NT2/D1 (cell line): ENCODE measurements around the gene KLF6.

Experiments
- DNase-seq: peaks from one replicate; pipeline ENCODE4 v3.0.0-alpha.2; 2011; ENCODE audit warnings: low read depth, low spot score
- H3K27me3 ChIP-seq: 2 replicates; pipeline ENCODE4 v1.6.0; 2011; ENCODE audit warnings: mild to moderate bottlenecking; ENCODE audit not compliant: insufficient read length, insufficient read depth
- H3K36me3 ChIP-seq: 2 replicates; pipeline ENCODE4 v1.6.1; 2011; ENCODE audit warnings: mild to moderate bottlenecking, low read length, mixed read lengths; ENCODE audit not compliant: insufficient read depth, insufficient read length
- H3K4me1 ChIP-seq: 2 replicates; pipeline ENCODE4 v1.5.1; 2011; ENCODE audit not compliant: insufficient read depth, insufficient read length
- H3K4me3 ChIP-seq: 2 replicates; pipeline ENCODE4 v1.5.1; 2011; ENCODE audit warnings: low read depth; ENCODE audit not compliant: insufficient read length
- H3K9ac ChIP-seq: 2 replicates; pipeline ENCODE4 v1.6.0; 2011; ENCODE audit warnings: low read depth; ENCODE audit not compliant: insufficient read length
- H3K9me3 ChIP-seq: 2 replicates; pipeline ENCODE4 v1.5.1; 2011; ENCODE audit warnings: mild to moderate bottlenecking, low read length; ENCODE audit not compliant: insufficient read depth
- SUZ12 ChIP-seq: IDR thresholded peaks from 2 replicates; pipeline ENCODE4 v1.6.1; 2011; ENCODE audit not compliant: insufficient read length, insufficient read depth; ENCODE audit errors: extremely low read depth
- YY1 ChIP-seq: IDR thresholded peaks from 2 replicates; pipeline ENCODE4 v1.6.1; 2011; ENCODE audit not compliant: insufficient read length, insufficient read depth
- ZNF274 ChIP-seq: IDR thresholded peaks from 2 replicates; pipeline ENCODE4 v1.6.1; 2011; ENCODE audit warnings: mild to moderate bottlenecking, low read depth, low read length

The KLF6 gene

GRCh38 chr10:3759397-3759796 lies 25.6 kb downstream of the KLF6 start:
- Histone ChIP-seq H3K9ac (no peak overlapping the region), H3K27me3 (no peaks in the 10 kb centered on the region), H3K36me3 (no peaks in the 10 kb centered on the region), H3K4me1 (peaks cover 2% of the 10 kb centered on the region), H3K9me3 (no peaks in the 10 kb centered on the region), H3K4me3 (no peak overlapping the region)
- TF ChIP-seq YY1 = no peak
- no peak for TF ChIP-seq ZNF274
- TF ChIP-seq SUZ12 = no peak
- DNase-seq = no peak

DNA sequence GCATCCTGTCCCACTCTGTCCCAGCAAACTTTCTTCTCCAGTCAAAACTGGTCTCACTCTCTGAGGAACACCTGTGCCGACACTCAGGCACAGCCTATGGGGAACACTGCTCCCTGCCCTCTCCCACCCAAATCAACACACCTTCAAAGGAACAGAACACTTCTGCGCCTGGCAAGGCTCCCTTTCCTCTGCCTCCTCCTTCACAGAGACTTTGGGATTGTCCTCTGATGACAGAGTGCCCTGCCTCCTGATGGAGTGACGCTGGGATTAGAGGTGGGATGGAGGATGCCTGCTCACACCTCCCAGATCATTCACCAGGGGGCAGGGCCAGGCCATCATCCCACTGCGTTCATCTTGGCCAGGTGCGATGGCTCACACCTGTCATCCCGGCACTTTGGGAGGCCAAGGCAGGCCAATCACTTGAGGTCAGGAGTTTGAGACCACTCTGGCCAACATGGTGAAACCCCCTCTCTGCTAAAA lies 26.5 kb downstream of the KLF6 start:
- Histone ChIP-seq H3K9me3 (no peaks in the 10 kb centered on the region), H3K27me3 (no peaks in the 10 kb centered on the region), H3K36me3 (no peaks in the 10 kb centered on the region), H3K4me3 (no peak overlapping the region), H3K4me1 (peaks cover 2% of the 10 kb centered on the region), H3K9ac (no peak overlapping the region)
- no peak for DNase-seq
- TF ChIP-seq ZNF274 (no peak), SUZ12 (no peak)

DNA sequence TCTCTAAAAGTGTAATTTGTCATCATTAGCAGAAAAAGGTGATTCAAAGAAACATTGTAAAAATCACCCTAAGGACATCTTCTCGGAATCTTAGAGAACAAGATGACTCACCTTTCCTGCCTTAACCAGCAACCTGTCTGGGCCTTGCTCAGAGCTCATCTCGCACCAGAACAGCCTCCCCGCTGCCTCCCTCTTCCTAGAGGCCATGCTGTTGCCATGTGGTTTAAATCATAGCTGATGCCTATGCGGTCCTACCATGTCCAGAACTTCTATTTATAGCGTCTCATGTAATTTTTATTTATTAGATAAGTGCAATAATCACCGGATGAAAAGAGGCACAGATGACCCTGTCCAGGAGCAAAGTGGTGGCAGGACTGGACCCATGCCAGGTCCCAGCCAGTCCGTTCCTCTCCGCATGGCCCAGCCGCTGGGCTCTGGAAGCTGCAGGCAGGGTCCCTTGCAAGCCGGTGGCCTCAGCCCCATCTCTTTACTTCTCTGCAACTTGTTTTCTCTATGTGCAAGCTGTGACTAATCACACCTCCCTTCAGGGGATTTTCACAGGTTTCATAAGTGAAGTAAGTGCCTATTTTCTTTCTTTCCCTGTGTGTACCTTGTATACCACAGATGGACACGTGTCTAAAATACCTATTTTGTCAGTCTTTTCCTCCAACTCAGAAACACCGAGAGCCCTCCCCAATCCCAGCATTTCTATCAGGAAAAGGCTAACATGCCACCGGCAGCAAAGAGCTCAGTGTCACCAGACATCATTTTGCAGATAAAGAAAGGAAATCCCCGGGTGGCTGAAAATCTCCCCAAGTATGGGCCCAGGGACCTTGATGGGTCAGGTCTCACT lies 27.1 kb downstream of the KLF6 start:
- Histone ChIP-seq H3K27me3 (no peaks in the 10 kb centered on the region), H3K4me1 (peaks cover 2% of the 10 kb centered on the region), H3K4me3 (no peak overlapping the region), H3K36me3 (no peaks in the 10 kb centered on the region), H3K9ac (no peak overlapping the region), H3K9me3 (no peaks in the 10 kb centered on the region)
- no peak for TF ChIP-seq SUZ12
- no peak for TF ChIP-seq ZNF274
- TF ChIP-seq YY1 = no peak
- no peak for DNase-seq

DNA sequence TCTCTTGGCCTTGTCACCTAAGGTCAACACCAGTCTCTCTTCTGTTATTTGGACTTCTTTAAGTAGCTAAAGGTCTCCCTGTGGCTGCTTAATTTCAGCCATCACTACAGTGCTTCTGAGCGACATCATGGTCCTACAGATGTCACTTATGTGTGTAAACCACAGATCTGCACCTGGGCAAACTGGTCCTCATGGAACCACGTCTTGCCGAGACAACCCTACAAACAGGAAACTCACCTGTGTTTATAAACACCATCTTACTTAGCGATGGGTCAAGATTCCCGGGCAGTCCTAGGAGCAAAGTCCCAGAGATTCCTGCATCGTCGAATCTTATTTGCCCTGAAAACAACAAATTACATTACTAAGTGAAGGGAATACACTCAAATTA lies 27.8 kb downstream of the KLF6 start:
- H3K9ac ChIP-seq = no peak overlapping the region

DNA sequence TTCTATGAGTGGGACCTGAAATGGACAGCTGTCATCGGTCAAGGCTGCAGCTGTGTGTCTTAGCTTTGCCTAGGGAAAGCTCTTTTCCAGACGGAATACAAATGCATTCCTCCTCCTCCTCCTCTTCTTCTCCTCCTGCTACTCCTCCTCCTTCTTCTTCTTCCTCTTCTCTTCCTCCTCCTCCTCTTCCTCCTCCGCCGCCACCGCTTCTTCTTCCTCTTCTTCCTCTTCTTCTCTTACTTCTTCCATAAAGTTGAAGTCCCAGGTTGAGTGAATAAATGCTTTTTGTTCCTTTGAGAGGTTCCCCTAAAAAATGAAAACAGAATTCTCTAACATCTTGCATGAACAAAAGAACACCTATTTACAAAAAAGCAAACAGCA lies 28.7 kb downstream of the KLF6 start:
- H3K4me3 ChIP-seq = no peak overlapping the region
- no peaks in the 10 kb centered on the region for H3K36me3 ChIP-seq
- no peak for TF ChIP-seq SUZ12
- no peak for TF ChIP-seq YY1
- no peak for TF ChIP-seq ZNF274
- peaks cover 2% of the 10 kb centered on the region for H3K4me1 ChIP-seq
- H3K9ac ChIP-seq = no peak overlapping the region
- H3K27me3 ChIP-seq = no peaks in the 10 kb centered on the region
- DNase-seq = no peak
- no peaks in the 10 kb centered on the region for H3K9me3 ChIP-seq

More for the DNA sequence above, 27.8 kb downstream of the KLF6 start:
- no peaks in the 10 kb centered on the region for H3K36me3 ChIP-seq
- no peaks in the 10 kb centered on the region for H3K9me3 ChIP-seq
- H3K4me1 ChIP-seq = peaks cover 2% of the 10 kb centered on the region
- no peak for TF ChIP-seq ZNF274
- no peak for DNase-seq
- no peaks in the 10 kb centered on the region for H3K27me3 ChIP-seq
- no peak overlapping the region for H3K4me3 ChIP-seq

DNA sequence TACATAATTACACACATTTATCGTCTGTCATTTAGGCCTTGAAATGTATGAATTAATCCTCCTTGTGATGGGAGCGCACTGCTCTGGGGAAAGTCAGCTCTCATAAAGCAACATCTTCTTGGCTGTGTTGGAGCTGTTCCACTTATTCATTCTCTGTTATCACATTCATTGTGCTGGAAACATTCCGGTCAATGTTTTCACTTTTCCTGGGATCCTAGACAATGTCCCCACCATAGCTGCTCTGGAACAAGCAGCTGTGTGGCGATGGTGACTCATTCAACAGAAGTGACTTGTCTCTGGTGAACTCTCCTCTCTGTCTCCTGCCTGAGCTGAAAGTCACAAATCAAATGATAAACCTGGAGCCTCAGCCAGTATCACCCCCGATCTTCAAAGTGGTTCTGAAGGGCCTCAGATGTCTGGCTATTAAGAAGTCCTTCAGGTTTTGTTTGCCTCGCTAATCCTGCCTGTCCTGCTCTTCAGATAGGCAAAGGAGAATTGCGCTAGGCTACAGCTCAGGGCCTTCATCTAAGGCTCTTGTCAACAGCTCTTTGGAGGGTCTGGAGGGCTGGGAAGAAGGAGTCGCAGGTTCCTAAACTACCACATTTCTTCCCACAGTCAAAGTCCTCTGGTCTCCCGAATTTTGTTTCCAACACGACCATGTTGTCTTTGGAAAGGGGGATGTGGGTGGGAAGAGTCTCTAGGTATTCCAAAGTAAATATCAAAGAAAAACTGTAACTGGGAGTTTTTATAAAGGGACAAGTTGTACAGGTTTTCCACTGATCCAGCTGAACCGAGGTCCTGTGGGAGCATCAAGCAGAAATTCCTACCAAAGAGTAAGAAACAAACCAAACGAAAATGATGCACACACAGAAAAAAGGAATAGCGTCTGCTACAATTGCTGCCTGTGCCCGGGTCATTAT lies 29.3 kb downstream of the KLF6 start:
- Histone ChIP-seq H3K27me3 (no peaks in the 10 kb centered on the region), H3K9ac (no peak overlapping the region), H3K36me3 (no peaks in the 10 kb centered on the region), H3K4me3 (no peak overlapping the region), H3K4me1 (no peaks in the 10 kb centered on the region), H3K9me3 (no peaks in the 10 kb centered on the region)
- no peak for DNase-seq
- TF ChIP-seq ZNF274 (no peak), YY1 (no peak), SUZ12 (no peak)
